ENCODE results near the gene EPAS1. TPM values are rescaled to one million over a fixed set of nuclear protein-coding genes. Genes with fewer than 3 reads are reported as not detected.

EPAS1 gene
- total RNA-seq, 1 experiment from 2014 or later, result 8.5 TPM

DNA sequence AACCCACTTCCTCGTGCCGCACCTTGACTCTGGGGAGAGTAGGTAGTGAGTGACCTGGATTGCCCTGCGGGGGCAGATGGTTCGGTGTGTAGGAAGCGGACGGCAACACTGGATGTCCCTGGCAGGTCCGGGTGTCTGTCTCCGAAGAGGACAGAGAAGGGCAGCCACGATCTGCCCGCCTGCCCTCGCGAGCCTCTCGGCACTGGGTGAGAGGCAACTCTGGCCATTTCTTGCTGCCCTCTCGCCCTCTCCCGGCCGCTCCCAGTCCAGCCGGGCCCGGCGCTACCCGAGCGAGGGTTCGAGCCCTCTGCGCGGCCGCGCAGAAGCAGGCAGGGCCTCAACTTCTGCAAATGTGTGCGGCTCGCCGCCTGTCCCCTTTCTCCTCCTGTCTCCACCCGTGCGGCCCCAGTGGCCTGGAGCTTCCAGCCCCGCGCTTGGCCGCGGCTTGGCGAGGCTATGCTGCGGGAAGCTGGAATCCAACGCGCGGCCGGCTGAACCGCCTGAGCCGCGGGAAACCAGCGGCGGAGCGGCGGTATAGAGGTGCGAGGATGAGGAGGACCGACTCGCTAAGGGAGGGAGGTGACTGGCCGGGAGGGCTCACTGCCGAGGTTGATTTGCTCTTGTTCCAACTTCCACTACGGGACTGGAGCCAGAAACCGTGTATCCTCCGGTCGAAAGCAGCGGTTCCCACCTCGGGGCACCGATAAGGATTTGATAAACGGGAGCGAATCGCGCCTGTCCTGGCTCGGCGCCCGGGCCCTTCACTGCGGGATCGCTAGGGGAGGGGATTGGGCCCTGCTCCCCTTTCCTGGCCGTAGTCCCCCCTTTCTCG lies 1.5 kb downstream of the EPAS1 start (continued):
- TF ChIP-seq NR1H2 (CRISPR knock-in tag; IDR thresholded peaks at IDR 0.05), result no peak
- TF ChIP-seq SOX15 (CRISPR knock-in tag; IDR thresholded peaks at IDR 0.05), result no peak
- TF ChIP-seq, protein P1, sequence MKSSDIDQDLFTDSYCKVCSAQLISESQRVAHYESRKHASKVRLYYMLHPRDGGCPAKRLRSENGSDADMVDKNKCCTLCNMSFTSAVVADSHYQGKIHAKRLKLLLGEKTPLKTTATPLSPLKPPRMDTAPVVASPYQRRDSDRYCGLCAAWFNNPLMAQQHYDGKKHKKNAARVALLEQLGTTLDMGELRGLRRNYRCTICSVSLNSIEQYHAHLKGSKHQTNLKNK (CRISPR knock-in tag; IDR thresholded peaks at IDR 0.05), result no peak
- TF ChIP-seq, protein P2, sequence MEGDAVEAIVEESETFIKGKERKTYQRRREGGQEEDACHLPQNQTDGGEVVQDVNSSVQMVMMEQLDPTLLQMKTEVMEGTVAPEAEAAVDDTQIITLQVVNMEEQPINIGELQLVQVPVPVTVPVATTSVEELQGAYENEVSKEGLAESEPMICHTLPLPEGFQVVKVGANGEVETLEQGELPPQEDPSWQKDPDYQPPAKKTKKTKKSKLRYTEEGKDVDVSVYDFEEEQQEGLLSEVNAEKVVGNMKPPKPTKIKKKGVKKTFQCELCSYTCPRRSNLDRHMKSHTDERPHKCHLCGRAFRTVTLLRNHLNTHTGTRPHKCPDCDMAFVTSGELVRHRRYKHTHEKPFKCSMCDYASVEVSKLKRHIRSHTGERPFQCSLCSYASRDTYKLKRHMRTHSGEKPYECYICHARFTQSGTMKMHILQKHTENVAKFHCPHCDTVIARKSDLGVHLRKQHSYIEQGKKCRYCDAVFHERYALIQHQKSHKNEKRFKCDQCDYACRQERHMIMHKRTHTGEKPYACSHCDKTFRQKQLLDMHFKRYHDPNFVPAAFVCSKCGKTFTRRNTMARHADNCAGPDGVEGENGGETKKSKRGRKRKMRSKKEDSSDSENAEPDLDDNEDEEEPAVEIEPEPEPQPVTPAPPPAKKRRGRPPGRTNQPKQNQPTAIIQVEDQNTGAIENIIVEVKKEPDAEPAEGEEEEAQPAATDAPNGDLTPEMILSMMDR (IDR thresholded peaks at IDR 0.05), result no peak
- TF ChIP-seq, protein P3, sequence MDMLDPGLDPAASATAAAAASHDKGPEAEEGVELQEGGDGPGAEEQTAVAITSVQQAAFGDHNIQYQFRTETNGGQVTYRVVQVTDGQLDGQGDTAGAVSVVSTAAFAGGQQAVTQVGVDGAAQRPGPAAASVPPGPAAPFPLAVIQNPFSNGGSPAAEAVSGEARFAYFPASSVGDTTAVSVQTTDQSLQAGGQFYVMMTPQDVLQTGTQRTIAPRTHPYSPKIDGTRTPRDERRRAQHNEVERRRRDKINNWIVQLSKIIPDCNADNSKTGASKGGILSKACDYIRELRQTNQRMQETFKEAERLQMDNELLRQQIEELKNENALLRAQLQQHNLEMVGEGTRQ (CRISPR knock-in tag; IDR thresholded peaks at IDR 0.05), result no peak
- TF ChIP-seq ZNF138 (CRISPR knock-in tag; conservative IDR thresholded peaks at IDR 0.05), result no peak
- TF ChIP-seq FOXJ3 (CRISPR knock-in tag; IDR thresholded peaks at IDR 0.05; ENCODE audit: borderline replicate concordance), result no peak
- no peak for TF ChIP-seq HMGA2 (CRISPR knock-in tag; IDR thresholded peaks at IDR 0.05)
- TF ChIP-seq, protein P4, sequence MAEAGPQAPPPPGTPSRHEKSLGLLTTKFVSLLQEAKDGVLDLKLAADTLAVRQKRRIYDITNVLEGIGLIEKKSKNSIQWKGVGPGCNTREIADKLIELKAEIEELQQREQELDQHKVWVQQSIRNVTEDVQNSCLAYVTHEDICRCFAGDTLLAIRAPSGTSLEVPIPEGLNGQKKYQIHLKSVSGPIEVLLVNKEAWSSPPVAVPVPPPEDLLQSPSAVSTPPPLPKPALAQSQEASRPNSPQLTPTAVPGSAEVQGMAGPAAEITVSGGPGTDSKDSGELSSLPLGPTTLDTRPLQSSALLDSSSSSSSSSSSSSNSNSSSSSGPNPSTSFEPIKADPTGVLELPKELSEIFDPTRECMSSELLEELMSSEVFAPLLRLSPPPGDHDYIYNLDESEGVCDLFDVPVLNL (CRISPR knock-in tag; IDR thresholded peaks at IDR 0.05; ENCODE audit: borderline replicate concordance, low read depth), result no peak
- TF ChIP-seq, protein P5, sequence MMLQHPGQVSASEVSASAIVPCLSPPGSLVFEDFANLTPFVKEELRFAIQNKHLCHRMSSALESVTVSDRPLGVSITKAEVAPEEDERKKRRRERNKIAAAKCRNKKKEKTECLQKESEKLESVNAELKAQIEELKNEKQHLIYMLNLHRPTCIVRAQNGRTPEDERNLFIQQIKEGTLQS (CRISPR knock-in tag; conservative IDR thresholded peaks at IDR 0.05), result no peak
- TF ChIP-seq, protein P6, sequence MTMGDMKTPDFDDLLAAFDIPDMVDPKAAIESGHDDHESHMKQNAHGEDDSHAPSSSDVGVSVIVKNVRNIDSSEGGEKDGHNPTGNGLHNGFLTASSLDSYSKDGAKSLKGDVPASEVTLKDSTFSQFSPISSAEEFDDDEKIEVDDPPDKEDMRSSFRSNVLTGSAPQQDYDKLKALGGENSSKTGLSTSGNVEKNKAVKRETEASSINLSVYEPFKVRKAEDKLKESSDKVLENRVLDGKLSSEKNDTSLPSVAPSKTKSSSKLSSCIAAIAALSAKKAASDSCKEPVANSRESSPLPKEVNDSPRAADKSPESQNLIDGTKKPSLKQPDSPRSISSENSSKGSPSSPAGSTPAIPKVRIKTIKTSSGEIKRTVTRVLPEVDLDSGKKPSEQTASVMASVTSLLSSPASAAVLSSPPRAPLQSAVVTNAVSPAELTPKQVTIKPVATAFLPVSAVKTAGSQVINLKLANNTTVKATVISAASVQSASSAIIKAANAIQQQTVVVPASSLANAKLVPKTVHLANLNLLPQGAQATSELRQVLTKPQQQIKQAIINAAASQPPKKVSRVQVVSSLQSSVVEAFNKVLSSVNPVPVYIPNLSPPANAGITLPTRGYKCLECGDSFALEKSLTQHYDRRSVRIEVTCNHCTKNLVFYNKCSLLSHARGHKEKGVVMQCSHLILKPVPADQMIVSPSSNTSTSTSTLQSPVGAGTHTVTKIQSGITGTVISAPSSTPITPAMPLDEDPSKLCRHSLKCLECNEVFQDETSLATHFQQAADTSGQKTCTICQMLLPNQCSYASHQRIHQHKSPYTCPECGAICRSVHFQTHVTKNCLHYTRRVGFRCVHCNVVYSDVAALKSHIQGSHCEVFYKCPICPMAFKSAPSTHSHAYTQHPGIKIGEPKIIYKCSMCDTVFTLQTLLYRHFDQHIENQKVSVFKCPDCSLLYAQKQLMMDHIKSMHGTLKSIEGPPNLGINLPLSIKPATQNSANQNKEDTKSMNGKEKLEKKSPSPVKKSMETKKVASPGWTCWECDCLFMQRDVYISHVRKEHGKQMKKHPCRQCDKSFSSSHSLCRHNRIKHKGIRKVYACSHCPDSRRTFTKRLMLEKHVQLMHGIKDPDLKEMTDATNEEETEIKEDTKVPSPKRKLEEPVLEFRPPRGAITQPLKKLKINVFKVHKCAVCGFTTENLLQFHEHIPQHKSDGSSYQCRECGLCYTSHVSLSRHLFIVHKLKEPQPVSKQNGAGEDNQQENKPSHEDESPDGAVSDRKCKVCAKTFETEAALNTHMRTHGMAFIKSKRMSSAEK (CRISPR knock-in tag; IDR thresholded peaks at IDR 0.05; ENCODE audit: borderline replicate concordance), result no peak
- TF ChIP-seq ZNF121 (CRISPR knock-in tag; IDR thresholded peaks at IDR 0.05), result no peak
- no peak; the same call in 1 of the 2 replicates for TF ChIP-seq GABPB1 (CRISPR knock-in tag; IDR thresholded peaks at IDR 0.05)
- TF ChIP-seq ZNF219 (CRISPR knock-in tag; IDR thresholded peaks at IDR 0.05; ENCODE audit: borderline replicate concordance), result no peak
- no peak for TF ChIP-seq CREM (CRISPR knock-in tag; IDR thresholded peaks at IDR 0.05)
- TF ChIP-seq, protein P7, sequence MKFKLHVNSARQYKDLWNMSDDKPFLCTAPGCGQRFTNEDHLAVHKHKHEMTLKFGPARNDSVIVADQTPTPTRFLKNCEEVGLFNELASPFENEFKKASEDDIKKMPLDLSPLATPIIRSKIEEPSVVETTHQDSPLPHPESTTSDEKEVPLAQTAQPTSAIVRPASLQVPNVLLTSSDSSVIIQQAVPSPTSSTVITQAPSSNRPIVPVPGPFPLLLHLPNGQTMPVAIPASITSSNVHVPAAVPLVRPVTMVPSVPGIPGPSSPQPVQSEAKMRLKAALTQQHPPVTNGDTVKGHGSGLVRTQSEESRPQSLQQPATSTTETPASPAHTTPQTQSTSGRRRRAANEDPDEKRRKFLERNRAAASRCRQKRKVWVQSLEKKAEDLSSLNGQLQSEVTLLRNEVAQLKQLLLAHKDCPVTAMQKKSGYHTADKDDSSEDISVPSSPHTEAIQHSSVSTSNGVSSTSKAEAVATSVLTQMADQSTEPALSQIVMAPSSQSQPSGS (CRISPR knock-in tag; IDR thresholded peaks at IDR 0.05; ENCODE audit: borderline replicate concordance, low read depth), result no peak
- TF ChIP-seq, protein P8, sequence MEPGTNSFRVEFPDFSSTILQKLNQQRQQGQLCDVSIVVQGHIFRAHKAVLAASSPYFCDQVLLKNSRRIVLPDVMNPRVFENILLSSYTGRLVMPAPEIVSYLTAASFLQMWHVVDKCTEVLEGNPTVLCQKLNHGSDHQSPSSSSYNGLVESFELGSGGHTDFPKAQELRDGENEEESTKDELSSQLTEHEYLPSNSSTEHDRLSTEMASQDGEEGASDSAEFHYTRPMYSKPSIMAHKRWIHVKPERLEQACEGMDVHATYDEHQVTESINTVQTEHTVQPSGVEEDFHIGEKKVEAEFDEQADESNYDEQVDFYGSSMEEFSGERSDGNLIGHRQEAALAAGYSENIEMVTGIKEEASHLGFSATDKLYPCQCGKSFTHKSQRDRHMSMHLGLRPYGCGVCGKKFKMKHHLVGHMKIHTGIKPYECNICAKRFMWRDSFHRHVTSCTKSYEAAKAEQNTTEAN (CRISPR knock-in tag; IDR thresholded peaks at IDR 0.05), result no peak
- no peak for TF ChIP-seq TP53 (CRISPR knock-in tag; IDR thresholded peaks at IDR 0.05)
- no peak for TF ChIP-seq EMX1 (CRISPR knock-in tag; IDR thresholded peaks at IDR 0.05)
- no peak for TF ChIP-seq GTF2I (CRISPR knock-in tag; conservative IDR thresholded peaks at IDR 0.05)
- no peak for TF ChIP-seq NR3C1 (CRISPR knock-in tag; conservative IDR thresholded peaks at IDR 0.05; ENCODE audit: low read depth)
- no peak for TF ChIP-seq ZNF317 (CRISPR knock-in tag; IDR thresholded peaks at IDR 0.05; ENCODE audit: borderline replicate concordance, low read depth)
- TF ChIP-seq, protein P9, sequence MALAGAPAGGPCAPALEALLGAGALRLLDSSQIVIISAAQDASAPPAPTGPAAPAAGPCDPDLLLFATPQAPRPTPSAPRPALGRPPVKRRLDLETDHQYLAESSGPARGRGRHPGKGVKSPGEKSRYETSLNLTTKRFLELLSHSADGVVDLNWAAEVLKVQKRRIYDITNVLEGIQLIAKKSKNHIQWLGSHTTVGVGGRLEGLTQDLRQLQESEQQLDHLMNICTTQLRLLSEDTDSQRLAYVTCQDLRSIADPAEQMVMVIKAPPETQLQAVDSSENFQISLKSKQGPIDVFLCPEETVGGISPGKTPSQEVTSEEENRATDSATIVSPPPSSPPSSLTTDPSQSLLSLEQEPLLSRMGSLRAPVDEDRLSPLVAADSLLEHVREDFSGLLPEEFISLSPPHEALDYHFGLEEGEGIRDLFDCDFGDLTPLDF (CRISPR knock-in tag; IDR thresholded peaks at IDR 0.05), result no peak
- 0 out of 2 replicates have a peak, but pooled peaks have one; percentile 49 for TF ChIP-seq TEAD1 (CRISPR knock-in tag; IDR thresholded peaks at IDR 0.05)

All from WTC11 (cell line).